NCI-H2227 (cell line): ENCODE results near the gene PYGO2.

Source experiments
- DNase-seq: peaks from one replicate; lab custom pipeline; 2025; ENCODE audit not compliant: unreplicated experiment; lab: John Stamatoyannopoulos, UW

Gene PYGO2

DNA sequence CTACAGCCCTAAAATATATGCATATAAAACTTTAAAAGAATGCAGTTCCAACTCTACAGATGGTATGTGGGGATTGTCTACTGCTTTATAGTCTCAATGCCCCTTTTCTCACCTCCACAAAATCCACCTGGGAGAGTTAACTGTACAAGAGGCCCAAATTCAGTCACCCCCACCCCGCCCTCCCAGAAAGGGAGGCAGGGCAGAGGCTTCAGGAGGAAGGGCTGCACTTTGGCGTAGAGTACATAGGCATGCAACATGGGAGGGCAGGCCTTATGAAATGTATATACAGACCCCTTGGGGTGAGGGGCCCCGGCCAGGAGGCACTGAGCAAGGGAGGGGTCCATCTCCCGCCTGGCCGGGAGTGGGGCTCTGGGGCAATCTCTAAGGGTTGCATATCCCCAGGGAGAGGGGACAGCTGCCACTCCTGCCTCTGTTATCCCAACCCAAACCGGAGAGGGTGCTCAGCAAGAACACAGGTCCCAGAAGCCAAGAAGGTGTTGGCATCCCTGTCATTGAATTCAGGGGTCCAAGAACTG lies 1.3 kb upstream of the PYGO2 start:
- DNase-seq, result no peak

DNA sequence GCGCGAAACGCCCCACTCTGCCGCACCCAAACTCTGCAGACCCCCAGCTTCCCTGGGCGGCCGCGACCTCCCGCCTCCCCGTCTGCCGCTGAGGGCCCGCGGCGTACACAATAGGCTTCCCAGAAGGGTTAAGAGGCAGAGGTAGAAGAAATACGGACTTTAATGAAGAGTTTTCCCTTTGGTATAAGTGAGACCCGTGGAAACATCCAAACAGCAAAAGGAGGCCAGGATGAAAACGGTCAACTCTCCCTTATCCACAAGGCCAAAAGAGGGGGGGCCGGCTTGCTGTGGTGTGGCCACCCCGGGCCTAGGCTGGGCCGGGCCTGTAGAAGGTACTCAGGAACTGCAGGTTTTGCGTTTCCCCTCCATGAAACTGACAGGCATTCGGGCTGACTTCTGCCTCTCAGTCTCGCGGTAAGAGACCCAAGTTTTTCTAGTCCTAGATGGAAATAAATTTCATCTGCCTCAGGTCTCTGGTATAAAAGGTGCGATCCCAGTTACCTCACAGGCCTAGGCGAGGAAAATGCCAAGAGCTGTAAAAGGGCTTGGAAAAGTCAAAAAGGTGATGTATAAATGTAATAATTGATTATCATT lies 671 bp upstream of the PYGO2 start:
- no peak for DNase-seq

DNA sequence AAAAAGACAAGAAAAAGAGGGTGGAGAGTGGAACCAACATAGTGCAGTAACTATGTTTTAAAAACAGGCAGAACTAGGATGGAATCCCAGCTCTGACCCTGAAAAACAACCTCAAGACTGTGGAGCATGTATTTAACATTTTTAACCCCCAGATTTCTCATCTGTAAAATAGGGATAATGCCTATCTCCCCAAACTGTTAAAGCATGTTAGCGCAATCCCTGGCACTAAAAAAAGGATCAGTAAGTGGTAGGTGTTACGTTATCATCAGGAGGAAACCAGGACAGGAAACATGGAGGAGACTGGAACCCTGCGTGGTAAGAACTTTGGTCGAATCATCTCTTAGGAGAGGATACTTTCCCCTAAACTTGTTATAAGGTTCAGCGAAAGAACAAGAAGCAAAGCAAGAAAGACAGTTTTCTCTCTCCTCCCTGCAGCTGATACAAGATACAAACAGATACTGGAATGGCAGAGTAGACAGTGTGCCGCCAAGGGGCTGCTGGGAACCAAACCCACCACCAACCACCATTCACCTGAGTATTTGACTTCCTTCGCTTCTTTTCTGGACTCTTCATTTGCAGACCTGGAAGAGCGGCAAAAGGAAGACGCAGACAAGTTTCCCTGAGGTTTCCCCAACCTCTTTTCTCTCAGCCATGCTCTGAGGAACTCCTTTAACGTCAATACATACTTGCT lies 991 bp downstream of the PYGO2 start:
- DNase-seq, result no peak

- DNase-seq, result no peak
Measured at GRCh38 chr1:154959426-154959780, 2.2 kb downstream of the PYGO2 start.

DNA sequence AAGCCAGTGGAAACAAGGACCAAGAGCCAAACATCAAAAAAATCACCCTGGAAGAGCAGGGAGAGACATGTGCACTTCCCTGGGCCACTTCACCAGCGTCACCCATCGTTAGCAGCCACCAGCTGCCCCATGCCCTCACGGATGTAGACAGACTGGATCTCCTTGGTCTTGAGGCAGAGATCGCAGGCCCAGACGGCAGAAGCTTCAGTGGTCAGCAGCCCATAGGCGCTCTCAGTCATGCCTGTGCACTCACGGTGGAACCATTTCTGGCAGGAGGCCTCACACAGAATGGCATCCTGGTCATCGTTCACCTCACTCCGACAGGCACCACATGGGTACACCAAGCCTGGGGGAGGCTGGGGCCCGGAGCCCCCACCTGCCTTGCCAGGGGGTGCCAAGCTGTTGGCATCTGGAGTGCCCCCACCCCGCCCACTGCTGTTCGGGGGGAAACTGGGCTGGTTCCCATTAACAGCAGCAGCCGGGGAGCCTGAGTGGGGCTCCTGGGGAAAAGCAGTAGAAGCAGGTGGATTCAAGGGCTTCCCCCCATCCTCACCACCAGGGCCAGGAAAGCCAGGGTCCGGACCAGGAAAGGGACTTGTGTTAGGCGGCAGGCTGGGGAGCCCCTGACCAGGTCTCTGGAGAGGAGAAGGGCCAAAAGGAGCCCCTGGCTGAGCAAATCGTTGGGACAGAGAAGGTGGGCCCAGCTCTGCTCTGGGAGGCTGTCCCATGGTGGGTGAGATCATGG lies 2.7 kb downstream of the PYGO2 start:
- no peak for DNase-seq

DNA sequence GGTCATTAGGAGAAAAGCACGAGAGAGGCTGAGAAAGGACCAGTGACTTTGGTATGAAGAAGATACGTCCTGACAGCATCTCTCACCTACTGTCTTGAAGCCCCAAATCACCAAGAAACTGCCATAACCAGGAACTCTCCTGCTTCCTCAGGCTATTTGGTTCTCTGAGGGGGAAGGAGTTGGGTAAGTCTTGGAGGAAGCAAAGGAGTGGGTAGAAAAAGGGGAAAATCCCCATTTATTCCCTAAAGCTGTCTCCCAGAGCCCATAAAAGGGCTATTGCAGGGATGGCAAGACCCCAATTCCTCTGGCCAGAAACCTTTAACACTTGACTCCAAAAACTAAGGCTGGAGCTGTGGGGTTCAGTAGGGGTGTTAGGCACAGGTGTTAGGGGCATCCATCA lies 3.5 kb downstream of the PYGO2 start:
- DNase-seq, result no peak

DNA sequence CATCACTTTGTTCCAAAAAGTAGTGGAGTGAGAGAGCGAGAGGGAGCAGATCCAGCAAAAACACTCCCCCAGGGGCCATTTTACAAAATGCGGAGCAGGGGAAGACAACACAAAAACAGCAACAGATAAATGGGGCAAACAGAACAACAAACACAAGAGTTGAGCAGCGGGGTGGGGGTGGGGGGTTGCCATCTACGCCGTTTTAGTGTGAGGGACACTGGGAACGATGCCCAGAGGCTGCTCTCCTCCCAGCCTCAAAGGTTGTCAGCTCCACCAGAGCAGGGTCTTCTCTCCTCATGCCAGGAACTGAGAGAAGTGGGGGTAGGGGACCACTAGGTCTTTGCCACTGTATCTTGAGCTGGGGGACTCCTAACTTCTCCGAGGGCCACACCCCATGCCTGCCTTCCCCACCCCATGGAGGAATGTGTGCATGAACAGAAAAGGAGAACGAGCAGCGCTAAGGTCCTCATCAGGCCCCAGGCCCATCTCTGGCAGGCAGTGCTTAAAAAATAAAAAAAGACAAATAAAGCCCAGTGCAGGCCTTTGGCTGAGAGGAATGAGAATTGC lies 4.4 kb downstream of the PYGO2 start:
- no peak for DNase-seq

DNA sequence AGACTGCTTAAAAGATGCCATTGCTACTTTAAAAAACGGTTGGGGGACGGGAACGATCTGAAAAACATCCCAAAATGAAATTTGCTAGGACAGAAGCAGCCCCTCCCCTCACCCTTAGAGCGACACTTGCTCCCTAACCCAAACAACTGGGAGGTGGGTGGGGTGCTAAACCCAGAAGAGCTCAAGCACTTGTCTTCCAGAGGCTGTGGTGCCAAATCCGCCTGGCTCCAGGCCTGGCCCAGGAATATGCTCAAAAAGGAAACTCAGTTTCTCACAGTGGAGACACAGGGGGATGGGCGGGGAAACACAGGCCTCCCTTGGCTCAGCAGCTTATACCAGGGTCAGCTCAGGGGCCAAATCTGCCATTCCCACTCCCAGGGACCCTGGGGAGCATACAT lies 5.0 kb downstream of the PYGO2 start:
- DNase-seq, result no peak

DNA sequence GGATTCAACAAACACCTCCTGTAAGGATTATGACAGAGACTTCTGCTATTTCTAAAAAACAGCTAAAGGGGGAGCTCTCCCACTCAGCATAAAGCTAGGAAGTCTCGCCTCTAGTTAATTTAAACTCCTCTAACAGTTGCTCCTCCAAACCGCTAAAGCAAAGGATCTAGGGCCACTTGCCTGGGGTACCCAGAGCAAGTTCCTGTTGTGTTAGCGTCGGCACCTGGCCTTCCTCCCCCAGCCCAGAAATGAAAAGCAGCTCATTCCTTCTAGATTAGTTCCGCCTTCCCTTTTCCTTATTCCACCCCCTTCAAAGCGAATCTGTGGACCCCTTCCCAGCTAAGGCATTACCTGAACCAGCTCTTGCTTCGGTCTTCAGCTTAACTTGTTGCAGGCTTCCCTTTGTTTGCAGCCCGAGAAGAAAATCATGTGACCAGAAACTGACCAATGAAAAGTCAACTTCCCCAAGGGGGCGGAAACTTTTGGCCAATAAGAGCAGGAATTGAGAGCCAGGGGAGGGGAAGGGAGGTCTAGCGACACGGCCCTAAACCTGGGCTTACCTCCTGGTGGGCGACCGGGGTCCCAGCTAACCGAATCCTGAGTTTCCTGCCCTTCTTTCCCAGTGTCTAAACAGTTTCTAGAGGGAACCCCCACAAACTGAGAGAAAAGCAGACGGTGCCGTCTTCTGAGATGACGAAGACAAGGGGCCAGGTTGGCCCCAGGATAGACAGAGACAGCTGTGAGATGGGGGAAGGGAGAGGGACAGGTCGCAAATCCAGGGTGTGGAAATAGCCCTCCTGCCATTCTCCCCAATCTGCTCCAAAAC lies 5.7 kb downstream of the PYGO2 start, which contains the start of gene PBXIP1:
Gene PBXIP1 (minus strand): TSS at position 382 of the 826 bp plus-strand sequence. CDS start 2,378 bp downstream, outside the sequence.
- peak; percentile 93 for DNase-seq

GRCh38 chr1:154955039-154955717 lies 6.4 kb downstream of the PYGO2 start:
- peak; percentile 89 for DNase-seq

DNA sequence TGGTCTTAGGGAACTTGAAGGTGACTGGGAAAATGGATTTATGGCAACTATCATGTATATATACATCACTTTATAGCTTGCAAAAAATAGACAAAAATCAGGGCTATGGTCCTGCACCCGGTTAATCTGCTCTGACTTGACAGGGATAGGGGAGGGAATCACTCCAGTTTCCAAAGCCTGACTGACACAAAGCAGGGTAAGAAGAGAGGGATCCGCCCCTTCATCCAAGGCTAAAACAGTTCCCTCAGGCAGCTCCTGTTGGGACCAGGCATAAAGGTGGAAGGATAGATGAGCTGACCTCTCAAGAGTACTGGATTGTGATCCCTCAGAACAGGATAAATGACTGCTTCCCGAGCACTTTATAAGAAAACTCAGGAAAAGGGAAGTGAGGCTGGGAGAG lies 7.0 kb downstream of the PYGO2 start:
- no peak for DNase-seq

DNA sequence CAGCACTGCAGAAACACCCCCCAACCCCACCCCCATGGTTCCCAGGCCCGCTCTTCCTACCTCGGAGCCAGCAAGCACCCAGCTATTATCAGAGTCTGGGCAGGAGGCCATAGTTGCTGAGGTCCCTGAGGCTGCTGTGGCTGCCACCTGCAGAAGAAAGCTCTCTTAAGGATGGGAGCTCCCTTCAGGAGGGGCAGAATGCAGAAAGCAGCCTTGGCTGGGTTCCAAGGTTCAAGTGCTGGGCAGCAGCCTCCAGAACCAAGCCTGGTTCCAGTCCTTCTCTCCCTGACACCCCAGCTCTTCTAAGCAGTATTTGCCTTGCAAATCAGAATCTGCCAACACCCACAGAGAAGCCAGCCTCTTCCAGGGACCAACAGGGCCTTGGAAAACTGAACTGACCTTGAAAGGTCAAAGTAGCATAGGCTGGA lies 8.0 kb downstream of the PYGO2 start:
- DNase-seq, result no peak

- DNase-seq, result no peak
Measured at GRCh38 chr1:154952664-154953063, 8.9 kb downstream of the PYGO2 start.

DNA sequence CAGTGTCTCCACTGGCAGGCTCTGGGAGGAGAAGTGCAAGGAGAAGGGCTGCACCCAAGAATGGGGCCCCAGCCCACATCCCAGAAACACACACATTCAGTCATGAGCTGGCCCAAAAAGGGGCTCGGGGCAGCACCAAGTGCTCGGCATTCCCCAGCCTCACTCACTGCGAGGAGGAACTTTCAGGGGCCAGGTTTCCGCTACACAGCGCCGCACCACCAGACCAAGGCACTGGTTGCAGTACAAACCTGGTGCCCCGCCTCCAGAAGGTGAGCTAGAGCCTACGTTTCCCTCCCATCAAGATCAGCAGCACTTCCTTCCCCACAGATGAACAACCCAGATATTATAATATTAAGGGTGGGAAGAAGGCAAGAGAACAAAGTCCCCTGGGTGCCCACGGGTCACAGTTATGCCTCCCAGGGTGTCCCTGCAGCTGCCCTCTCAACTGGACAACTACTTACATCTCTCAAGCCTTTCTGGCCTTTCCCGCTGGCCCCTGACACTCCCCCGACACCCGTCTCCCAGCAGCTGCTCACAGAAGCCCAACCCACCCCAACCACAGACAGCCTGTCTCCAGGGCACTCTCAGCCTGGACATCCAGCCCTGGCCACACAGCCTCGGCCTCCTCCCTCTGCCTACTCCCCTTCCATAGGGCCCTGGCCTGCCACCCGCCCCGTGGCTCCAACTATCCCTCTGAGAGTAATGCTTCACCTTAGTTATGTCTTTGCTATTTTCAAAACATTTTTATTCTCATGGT lies 9.5 kb downstream of the PYGO2 start:
- no peak for DNase-seq

DNA sequence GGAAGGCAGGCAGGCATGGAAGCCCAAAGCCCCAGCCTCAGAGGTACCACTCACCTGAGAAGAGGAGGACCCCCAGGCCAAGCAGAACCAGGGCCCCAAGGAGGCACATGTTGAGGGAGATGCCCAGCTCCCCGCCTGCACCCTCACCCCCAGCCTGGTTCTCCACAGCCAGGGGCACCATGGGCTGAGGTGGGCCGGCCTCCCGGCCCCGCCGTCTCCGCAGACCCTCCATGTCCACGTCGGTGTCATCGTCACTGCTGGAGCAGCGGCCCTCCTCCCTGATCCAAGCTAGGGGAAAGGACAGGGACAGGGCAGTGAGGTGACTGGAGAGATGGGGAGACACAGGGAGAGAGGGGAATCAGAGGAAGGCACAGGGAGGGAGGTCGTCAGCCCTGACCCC lies 13.5 kb downstream of the PYGO2 start:
- no peak for DNase-seq

DNA sequence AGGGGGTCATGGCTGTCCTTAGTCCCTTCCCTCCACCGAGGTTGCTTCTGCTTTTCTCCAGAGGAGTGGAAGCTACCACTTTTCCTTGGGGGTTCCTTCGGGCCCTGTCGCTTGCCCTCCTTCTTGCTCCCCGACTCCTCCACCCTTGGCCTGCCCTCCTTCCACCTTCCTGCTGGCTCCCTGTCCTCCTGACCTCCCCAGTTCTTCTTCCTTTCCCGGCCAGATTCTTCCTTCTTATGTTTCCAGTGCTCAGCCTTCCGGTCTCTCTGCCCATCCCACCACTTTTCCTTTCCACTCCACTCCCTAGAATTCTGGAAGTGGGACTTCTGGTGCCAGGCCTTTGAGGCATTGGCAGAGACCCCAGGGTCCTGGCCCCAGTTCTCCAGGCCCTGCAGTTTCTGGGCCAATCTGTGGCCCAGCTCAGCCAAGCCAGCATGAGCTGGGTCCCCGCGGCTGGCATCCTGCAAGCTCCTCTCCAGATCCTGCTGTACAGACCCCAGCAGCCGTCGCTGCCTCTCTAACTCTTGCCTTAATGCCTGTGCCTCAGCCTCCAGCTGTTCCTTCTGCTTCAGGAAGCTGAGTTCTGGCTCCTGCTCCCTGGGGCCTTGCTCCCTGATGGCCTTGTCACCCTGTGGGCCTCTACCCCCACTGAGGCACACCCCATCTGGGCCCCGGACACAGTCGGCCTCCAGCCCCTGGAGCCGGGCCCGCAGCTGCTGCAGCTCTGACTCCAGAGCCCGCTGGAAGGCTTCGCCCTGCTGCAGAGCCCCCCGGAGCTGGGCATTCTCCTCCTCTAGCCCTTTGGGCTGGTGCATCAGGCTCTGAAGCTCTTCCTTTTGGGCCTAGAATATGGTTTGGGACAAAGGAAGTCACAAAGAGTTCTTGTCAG lies 15.4 kb downstream of the PYGO2 start:
- DNase-seq, result no peak

GRCh38 chr1:154945160-154945961 lies 16.2 kb downstream of the PYGO2 start:
- no peak for DNase-seq
